Lower leg skin (tissue), 3 donors: Measurements from ENCODE around the gene AQP12A.

ENCODE experiments used
- CTCF ChIP-seq, 3 donors: fragments of 450-650 bp; IDR thresholded peaks; one replicate each; pipeline ENCODE4 v1.5.1; 2016; ENCODE audit warnings: antibody characterized with exemption in 3 of 3, mild to moderate bottlenecking in 3 of 3, moderate library complexity in 2 of 3
- POLR2A ChIP-seq, 2 donors: fragments of 450-650 bp; IDR thresholded peaks; one replicate each; pipeline ENCODE4 v1.6.1; 2016 to 2017; ENCODE audit warnings: antibody characterized with exemption in 2 of 2, mild to moderate bottlenecking in 1 of 2, moderate library complexity in 1 of 2

DNA sequence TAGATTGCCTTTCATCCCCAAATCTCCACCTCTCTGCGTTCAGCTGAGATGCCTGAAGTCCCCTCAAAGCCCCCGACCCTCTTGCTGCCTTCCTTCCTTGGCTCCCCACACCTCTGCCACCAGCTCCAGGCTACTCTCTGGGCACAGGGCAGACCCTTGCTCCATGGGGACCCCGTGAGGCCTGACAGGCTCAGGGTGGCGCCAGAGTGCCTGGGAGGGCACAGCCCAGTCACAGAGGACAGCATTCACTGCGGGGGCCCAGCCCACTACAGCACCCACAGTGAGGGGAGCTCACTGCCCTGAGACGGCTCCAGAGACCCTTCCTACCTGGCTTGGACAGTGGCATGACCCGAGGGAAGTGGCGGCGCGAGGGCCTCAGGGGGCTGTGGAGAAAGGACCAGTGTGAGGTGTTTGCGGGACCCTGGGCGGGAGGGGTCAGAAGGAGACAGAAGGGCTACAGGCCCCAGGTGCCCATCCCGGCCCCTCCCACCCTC, 51.0 kb downstream of the AQP12A start:
- TF ChIP-seq CTCF (IDR thresholded peaks at IDR 0.05) (no peak), POLR2A (IDR thresholded peaks at IDR 0.05) (no peak)
